Stomach smooth muscle (tissue), 2 donors: Measurements from ENCODE around the gene PIM1.
"Not testable (repeated sequence)": the region's sequence is repeated elsewhere in the genome, so short reads cannot be mapped to it uniquely, and the experiment has no call there.

Experiments
- H3K27ac ChIP-seq: one replicate; pipeline ENCODE4 v1.7.0; 2013; ENCODE audit warnings: mild to moderate bottlenecking, low read length, inconsistent platforms
- H3K27me3 ChIP-seq, 2 donors: one replicate each; pipeline ENCODE4 v1.7.0; 2013; ENCODE audit warnings: low read length in 2 of 2; ENCODE audit not compliant: insufficient read depth in 2 of 2, control insufficient read depth in 1 of 2
- H3K36me3 ChIP-seq, 2 donors: one replicate each; pipeline ENCODE4 v1.7.0; 2013; ENCODE audit warnings: low read length in 2 of 2; ENCODE audit not compliant: control insufficient read depth in 2 of 2, insufficient read depth in 2 of 2
- H3K4me1 ChIP-seq: one replicate; pipeline ENCODE4 v1.7.0; 2013; ENCODE audit warnings: low read length; ENCODE audit not compliant: control insufficient read depth, insufficient read depth
- H3K4me3 ChIP-seq, 2 donors: one replicate each; pipeline ENCODE4 v1.7.0; 2013; ENCODE audit warnings: low read length in 2 of 2
- H3K9ac ChIP-seq, 2 donors: one replicate each; pipeline ENCODE4 v1.7.0; 2013; ENCODE audit warnings: low read length in 2 of 2, mild to moderate bottlenecking in 1 of 2
- H3K9me3 ChIP-seq, 2 donors: one replicate each; pipeline ENCODE4 v1.7.0; 2013; ENCODE audit warnings: low read length in 2 of 2; ENCODE audit not compliant: control insufficient read depth in 2 of 2
- donor health status: healthy.
- donor health status: Pancreatic carcinoma.

The PIM1 gene

GRCh38 chr6:37169496-37170272, at the start of gene PIM1:
Gene PIM1, plus strand, starts transcription at chr6:37170152. Its CDS starts 424 bp downstream, at chr6:37170576.
- no peaks in the 10 kb centered on the region for H3K27me3 ChIP-seq
- H3K4me1 ChIP-seq = peaks cover 35% of the 10 kb centered on the region
- H3K36me3 ChIP-seq = peaks cover 18 to 20% of the 10 kb centered on the region in 2 donors

GRCh38 chr6:37121556-37121955, 48.4 kb upstream of the PIM1 start:
- H3K9me3 ChIP-seq = no peaks in the 10 kb centered on the region
- H3K27ac ChIP-seq = no peak overlapping the region
- no peaks in the 10 kb centered on the region for H3K27me3 ChIP-seq
- H3K4me3 ChIP-seq = no peak overlapping the region
- no peaks in the 10 kb centered on the region for H3K4me1 ChIP-seq
- H3K36me3 ChIP-seq = no peaks in the 10 kb centered on the region
- H3K9ac ChIP-seq = no peak overlapping the region

More at GRCh38 chr6:37169496-37170272, at the start of gene PIM1:
- H3K27ac ChIP-seq = peak within 1 kb of the TSS; percentile 95
- H3K9me3 ChIP-seq = no peaks in the 10 kb centered on the region
- H3K4me3 ChIP-seq = peak within 1 kb of the TSS; percentile 88 to 94
- peak within 1 kb of the TSS; percentile 92 for H3K9ac ChIP-seq

GRCh38 chr6:37122861-37123260, 47.1 kb upstream of the PIM1 start:
- Histone ChIP-seq H3K9me3 (no peaks in the 10 kb centered on the region), H3K27ac (no peak overlapping the region), H3K4me1 (no peaks in the 10 kb centered on the region)

DNA sequence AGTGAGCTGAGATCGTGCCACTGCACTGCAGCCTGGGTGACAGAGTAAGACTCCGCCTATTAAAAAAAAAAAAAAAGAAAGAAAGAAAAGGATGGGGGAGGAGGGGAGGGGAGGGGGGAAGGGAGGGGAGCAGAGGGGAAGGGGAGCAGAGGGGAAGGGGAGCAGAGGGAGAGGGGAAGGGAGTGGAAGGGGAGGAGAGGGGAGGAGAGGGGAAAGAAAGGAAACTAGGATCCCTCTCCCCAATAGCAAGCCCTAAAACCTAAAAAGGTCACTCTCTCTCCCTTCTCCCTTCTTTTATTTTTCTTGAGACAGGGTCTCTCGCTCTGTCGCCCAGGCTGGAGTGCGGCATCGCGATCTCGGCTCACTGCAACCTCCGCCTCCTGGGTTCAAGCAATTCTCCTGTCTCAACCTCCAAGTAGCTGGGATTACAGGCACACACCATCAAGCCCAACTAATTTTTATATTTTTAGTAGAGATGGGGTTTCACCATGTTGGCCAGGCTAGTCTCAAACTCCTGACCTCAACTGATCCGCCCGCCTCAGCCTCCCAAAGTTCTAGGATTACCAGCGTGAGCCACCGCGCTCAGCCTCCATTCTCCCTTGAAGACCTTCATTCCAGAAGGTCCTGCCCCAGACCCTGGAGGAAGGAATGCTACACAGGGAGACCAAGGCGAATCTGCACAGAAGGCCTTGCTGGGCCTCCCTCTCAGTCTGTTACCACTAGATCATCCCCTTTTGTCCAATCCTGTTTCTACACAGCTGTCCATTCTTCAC, 45.8 kb upstream of the PIM1 start:
- H3K4me1 ChIP-seq = peaks cover 3% of the 10 kb centered on the region
- no peaks in the 10 kb centered on the region for H3K27me3 ChIP-seq
- H3K27ac ChIP-seq = no peak overlapping the region
- no peak overlapping the region for H3K4me3 ChIP-seq
- H3K9ac ChIP-seq = no peak overlapping the region
- no peaks in the 10 kb centered on the region for H3K36me3 ChIP-seq
- no peaks in the 10 kb centered on the region for H3K9me3 ChIP-seq

More at GRCh38 chr6:37122861-37123260, 47.1 kb upstream of the PIM1 start:
- Histone ChIP-seq H3K27me3 (no peaks in the 10 kb centered on the region), H3K9ac (no peak overlapping the region), H3K36me3 (no peaks in the 10 kb centered on the region), H3K4me3 (no peak overlapping the region)

GRCh38 chr6:37125774-37126492, 44.0 kb upstream of the PIM1 start:
- Histone ChIP-seq H3K4me3 (no peak overlapping the region), H3K27ac (no peak overlapping the region), H3K36me3 (no peaks in the 10 kb centered on the region), H3K9ac (no peak overlapping the region), H3K27me3 (no peaks in the 10 kb centered on the region), H3K9me3 (no peaks in the 10 kb centered on the region), H3K4me1 (peaks cover 7% of the 10 kb centered on the region)

GRCh38 chr6:37126493-37126958, 43.4 kb upstream of the PIM1 start:
- H3K36me3 ChIP-seq = no peaks in the 10 kb centered on the region
- peaks cover 11% of the 10 kb centered on the region for H3K4me1 ChIP-seq
- H3K27ac ChIP-seq = no peak overlapping the region
- H3K27me3 ChIP-seq = no peaks in the 10 kb centered on the region
- H3K9me3 ChIP-seq = no peaks in the 10 kb centered on the region
- no peak overlapping the region for H3K9ac ChIP-seq
- H3K4me3 ChIP-seq = no peak overlapping the region

GRCh38 chr6:37126961-37127616, 42.9 kb upstream of the PIM1 start:
- Histone ChIP-seq H3K36me3 (no peaks in the 10 kb centered on the region), H3K4me1 (peaks cover 17% of the 10 kb centered on the region), H3K9ac (no peak overlapping the region), H3K27me3 (no peaks in the 10 kb centered on the region), H3K4me3 (no peak overlapping the region), H3K9me3 (no peaks in the 10 kb centered on the region), H3K27ac (no peak overlapping the region)

DNA sequence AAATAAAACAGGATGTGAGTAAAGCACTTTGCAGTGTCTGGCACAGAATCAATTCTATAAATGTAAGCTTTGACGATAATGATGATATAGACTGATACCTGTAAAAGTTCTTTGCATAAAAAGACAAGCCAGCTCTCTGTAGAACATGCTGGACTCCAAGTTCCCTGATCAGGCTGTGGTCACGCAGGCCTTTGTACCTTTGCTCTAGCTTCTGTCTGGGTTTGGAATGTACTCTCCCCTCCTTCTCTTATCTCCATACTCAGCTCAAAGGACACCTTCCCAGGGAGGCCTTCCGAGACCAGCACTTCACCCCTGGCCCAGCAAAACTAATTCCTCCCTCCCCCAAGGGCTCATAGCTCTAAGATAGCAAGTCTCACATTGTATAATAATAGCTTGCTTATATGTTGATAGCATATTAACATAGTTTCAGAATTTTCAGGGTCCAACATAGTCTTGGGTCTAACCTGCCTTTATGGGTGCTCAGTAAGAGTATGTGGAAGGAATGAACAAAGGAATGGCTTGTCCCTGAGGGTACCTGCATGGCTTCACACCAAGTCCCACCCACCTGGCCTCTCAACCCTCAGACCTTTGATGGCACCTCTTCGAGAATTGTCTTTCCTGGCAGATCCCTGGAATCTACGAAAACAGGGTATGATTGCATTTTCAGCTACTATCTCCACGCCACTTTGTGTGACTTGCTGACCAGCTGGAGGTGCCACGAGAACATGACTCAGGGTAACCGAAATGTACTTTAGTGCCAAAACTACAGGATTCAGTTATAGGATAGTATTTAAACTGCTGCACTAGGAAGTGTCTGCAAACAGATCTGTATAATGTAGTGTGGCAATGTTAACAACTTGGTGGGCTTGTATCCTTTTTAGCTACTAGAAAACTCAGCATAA, 41.7 kb upstream of the PIM1 start:
- H3K27me3 ChIP-seq = no peaks in the 10 kb centered on the region
- peaks cover 19% of the 10 kb centered on the region for H3K4me1 ChIP-seq
- no peak overlapping the region for H3K27ac ChIP-seq
- no peak overlapping the region for H3K4me3 ChIP-seq
- H3K36me3 ChIP-seq = no peaks in the 10 kb centered on the region
- peak overlapping the region in 1 of 2 donors; percentile 13 for H3K9ac ChIP-seq
- H3K9me3 ChIP-seq = no peaks in the 10 kb centered on the region

DNA sequence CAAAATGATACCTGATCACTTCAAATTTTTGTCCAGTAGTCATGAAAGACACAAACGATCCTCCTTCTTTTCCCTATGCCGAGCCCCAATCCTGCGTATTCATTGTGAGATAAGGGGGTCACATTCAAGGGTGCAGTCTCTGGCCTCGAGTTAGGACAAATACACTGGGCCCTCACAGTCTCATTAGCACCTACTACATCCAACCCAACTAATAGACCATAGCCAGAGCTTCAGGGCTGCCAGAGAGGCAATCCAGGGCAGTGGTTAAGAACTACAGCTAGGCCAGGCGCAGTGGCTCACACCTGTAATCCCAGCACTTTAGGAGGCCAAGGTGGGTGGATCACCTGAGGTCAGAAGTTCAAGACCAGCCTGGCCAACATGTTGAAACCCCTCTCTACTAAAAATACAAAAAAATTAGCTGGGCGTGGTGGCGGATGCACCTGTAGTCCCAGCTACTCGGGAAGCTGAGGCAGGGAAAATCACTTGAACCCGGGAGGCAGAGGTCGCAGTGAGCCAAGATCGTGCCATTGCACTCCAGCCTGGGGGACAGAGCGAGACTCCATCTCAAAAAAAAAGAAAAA, 41.0 kb upstream of the PIM1 start:
- Histone ChIP-seq H3K27ac (peak overlapping the region; percentile 49), H3K4me1 (peaks cover 22% of the 10 kb centered on the region)
- not testable (repeated sequence) for H3K9ac ChIP-seq, H3K36me3 ChIP-seq, H3K4me3 ChIP-seq, H3K27me3 ChIP-seq, H3K9me3 ChIP-seq
